Panc1 (cell line): Measurements from ENCODE around the gene NPTXR. TPM values are rescaled to one million over a fixed set of nuclear protein-coding genes. Genes with fewer than 3 reads are reported as not detected.
A peak's percentile ranks its signal among the peaks of the same experiment; 100 is the strongest.

Source experiments
- ATAC-seq: fragments of 200-7000 bp; cut with Tn5 transposase; 2 replicates; pipeline ENCODE4 v1.9.1; 2020; ENCODE audit warnings: mild to moderate bottlenecking, moderate library complexity
- BruUV-seq: library from RNA; stranded (reverse); fragments of 400-500 nt; replicated peaks from 2 replicates; lab custom pipeline; 2021; lab: Mats Ljungman, UMichigan
- CTCF ChIA-PET: fragments of 300-600 bp; sonication (Branson Sonifier 250); formaldehyde crosslinking; loops from one replicate; lab custom pipeline; 2022; ENCODE audit warnings: antibody characterized with exemption; lab: Charles Lee
- POLR2A ChIA-PET: fragments of 300-600 bp; sonication (Branson Sonifier 250); formaldehyde crosslinking; loops from one replicate; lab custom pipeline; 2022; ENCODE audit warnings: antibody characterized with exemption; lab: Charles Lee
- DNase-seq: peaks from one replicate; pipeline ENCODE4 v3.0.0-alpha.2; 2010; ENCODE audit warnings: low read depth, low spot score
- H3K27ac ChIP-seq: 2 replicates; pipeline ENCODE4 v1.5.1; 2011; ENCODE audit warnings: mild to moderate bottlenecking, low read length, inconsistent platforms
- H3K27me3 ChIP-seq: fragments of 200-500 bp; sonication (Bioruptor generic); 2 replicates; pipeline ENCODE4 v1.6.0; 2014; ENCODE audit warnings: low read length, inconsistent platforms; ENCODE audit not compliant: control insufficient read depth, insufficient read depth
- H3K36me3 ChIP-seq: fragments of 200-500 bp; sonication (Bioruptor generic); 2 replicates; pipeline ENCODE4 v1.5.1; 2014; ENCODE audit warnings: inconsistent platforms, mild to moderate bottlenecking, low read length, moderate library complexity; ENCODE audit not compliant: control insufficient read depth, insufficient read depth
- H3K4me1 ChIP-seq: 2 replicates; pipeline ENCODE4 v1.5.1; 2011; ENCODE audit warnings: inconsistent platforms, mild to moderate bottlenecking, low read length, moderate library complexity; ENCODE audit not compliant: control insufficient read depth, insufficient read depth
- H3K4me3 ChIP-seq, 2 experiments: 2 replicates each; pipeline ENCODE4 v1.5.1; 2011 to 2012; ENCODE audit warnings: low read depth in 2 of 2, low read length in 2 of 2, mild to moderate bottlenecking in 2 of 2, inconsistent platforms in 1 of 2, moderate library complexity in 1 of 2
- H3K9me3 ChIP-seq: fragments of 200-500 bp; sonication (Bioruptor generic); 2 replicates; pipeline ENCODE4 v1.5.1; 2014; ENCODE audit warnings: low read depth, mild to moderate bottlenecking, inconsistent platforms, low read length, moderate library complexity; ENCODE audit not compliant: control insufficient read depth, insufficient read depth
- CTCF ChIP-seq: fragments of 450-650 bp; IDR thresholded peaks from 2 replicates; pipeline ENCODE4 v1.5.1; 2017; ENCODE audit warnings: mild to moderate bottlenecking
- POLR2AphosphoS5 ChIP-seq: IDR thresholded peaks from 2 replicates; pipeline ENCODE4 v1.6.1; 2012; ENCODE audit warnings: mild to moderate bottlenecking, low read depth, low read length, moderate library complexity
- REST ChIP-seq, 2 experiments: IDR thresholded peaks; 2 replicates each; pipeline ENCODE4 v1.6.1; 2011 to 2012; ENCODE audit warnings: low read depth in 2 of 2, control low read depth in 1 of 2, low read length in 1 of 2, mild to moderate bottlenecking in 1 of 2, moderate library complexity in 1 of 2; ENCODE audit not compliant: insufficient read depth in 1 of 2
- SIN3A ChIP-seq: IDR thresholded peaks from 2 replicates; pipeline ENCODE4 v1.6.1; 2012; ENCODE audit warnings: low read depth, mild to moderate bottlenecking, low read length, moderate library complexity, borderline replicate concordance; ENCODE audit not compliant: insufficient read depth
- TCF7L2 ChIP-seq: IDR thresholded peaks from 2 replicates; pipeline ENCODE4 v1.6.1; 2011; ENCODE audit warnings: mild to moderate bottlenecking, low read depth, low read length, inconsistent platforms
- in situ Hi-C: cut with HindIII; loops from 2 replicates; pipeline ENCODE4 v1.10.0; 2016; ENCODE audit warnings: low sequenced_read_pairs, low pct_unique_long_range_greater_than_20kb
- intact Hi-C: fragments of 100-400 bp; cut with micrococcal nuclease; formaldehyde crosslinking; loops from one replicate; pipeline ENCODE4 v1.10.0; 2022; ENCODE audit not compliant: unreplicated experiment
- total RNA-seq: library from RNA; stranded (reverse); gene quantifications from one replicate; pipeline ENCODE4 v1.2.1, GENCODE V29; 2021; ENCODE audit not compliant: unreplicated experiment

NPTXR gene
- total RNA-seq, 1 experiment from 2014 or later: 32.6 TPM

GRCh38 chr22:38824585-38824984 lies 19.2 kb downstream of the NPTXR start:
- CTCF ChIA-PET: no interaction called here
- no peaks in the 10 kb centered on the region for H3K27me3 ChIP-seq
- intact Hi-C loops: no loop called here
- H3K4me3 ChIP-seq: no peak overlapping the region
- POLR2A ChIA-PET: no interaction called here
- in situ Hi-C loops: no loop called here
- H3K36me3 ChIP-seq: no peaks in the 10 kb centered on the region
- H3K4me1 ChIP-seq: no peaks in the 10 kb centered on the region; the same call in 1 of the 2 replicates
- H3K9me3 ChIP-seq: no peaks in the 10 kb centered on the region
- no TSS peak for BruUV-seq
- no peak overlapping the region for H3K27ac ChIP-seq
- ATAC-seq (peak; percentile 65; the same call in 1 of the 2 replicates), DNase-seq (no peak)
- TF ChIP-seq SIN3A: no peak
- peak; percentile 94 to 97 for TF ChIP-seq REST (IDR thresholded peaks at IDR 0.05; ENCODE audit: insufficient read depth in 1 of 2, low read depth in 2 of 2, low read length in 1 of 2)

GRCh38 chr22:38823637-38824036 lies 20.2 kb downstream of the NPTXR start:
- BruUV-seq: no TSS peak
- in situ Hi-C loops (no loop called here), intact Hi-C loops (no loop called here)
- H3K36me3 ChIP-seq: no peaks in the 10 kb centered on the region
- H3K27ac ChIP-seq: no peak overlapping the region
- DNase-seq (no peak), ATAC-seq (no peak)
- no peak for TF ChIP-seq POLR2AphosphoS5
- no peak for TF ChIP-seq REST (IDR thresholded peaks at IDR 0.05; ENCODE audit: insufficient read depth in 1 of 2, low read depth in 2 of 2, low read length in 1 of 2)
- TF ChIP-seq TCF7L2: no peak
- no peak for TF ChIP-seq SIN3A
- TF ChIP-seq CTCF: no peak
- H3K27me3 ChIP-seq: no peaks in the 10 kb centered on the region
- no peaks in the 10 kb centered on the region for H3K9me3 ChIP-seq
- ChIA-PET POLR2A (interaction anchor here (0.6 kb wide), 1 partner anchor 30 kb away, joined by 7 read pairs; no protein-coding TSS in a partner anchor), CTCF (interaction anchor here (0.5 kb wide), 1 partner anchor 11 kb away, joined by 8 read pairs; no protein-coding TSS in a partner anchor)
- no peaks in the 10 kb centered on the region for H3K4me1 ChIP-seq
- no peak overlapping the region for H3K4me3 ChIP-seq
